Measurements from ENCODE around the gene CAPZA3. TPM values are rescaled to one million over a fixed set of nuclear protein-coding genes. Genes with fewer than 3 reads are reported as not detected.
"Not testable (repeated sequence)": the region's sequence is repeated elsewhere in the genome, so short reads cannot be mapped to it uniquely, and the experiment has no call there.

Gene CAPZA3
- total RNA-seq, 2 donors from 2014 or later, result not detected

GRCh38 chr12:18752947-18753346, 15.0 kb downstream of the CAPZA3 start:
- DNase-seq (ENCODE audit: low spot score) (no peak), ATAC-seq (ENCODE audit: insufficient number of reproducible peaks, low FRiP score, low read depth) (no peak)
- Histone ChIP-seq H3K27me3 (replicated peaks; ENCODE audit: insufficient read depth) (no peaks in the 10 kb centered on the region), H3K9me3 (no peaks in the 10 kb centered on the region), H3K4me3 (no peak overlapping the region), H3K27ac (no peak overlapping the region), H3K36me3 (no peaks in the 10 kb centered on the region), H3K4me1 (ENCODE audit: control insufficient read depth in 1 of 2, low read depth in 2 of 2) (peaks cover 0 to 4% of the 10 kb centered on the region in 2 donors)
- no peak for TF ChIP-seq CTCF (IDR thresholded peaks at IDR 0.05)

- Histone ChIP-seq H3K9me3 (no peaks in the 10 kb centered on the region), H3K27me3 (replicated peaks; ENCODE audit: insufficient read depth) (no peaks in the 10 kb centered on the region), H3K36me3 (no peaks in the 10 kb centered on the region), H3K4me3 (no peak overlapping the region), H3K27ac (no peak overlapping the region), H3K4me1 (ENCODE audit: control insufficient read depth in 1 of 2, low read depth in 2 of 2) (no peaks in the 10 kb centered on the region)
- ATAC-seq (ENCODE audit: insufficient number of reproducible peaks, low FRiP score, low read depth), result no peak
- DNase-seq (ENCODE audit: low spot score), result no peak
- no peak for TF ChIP-seq CTCF (IDR thresholded peaks at IDR 0.05)
These were observed 15.7 kb downstream of the CAPZA3 start for GRCh38 chr12:18753481-18754123.

- Histone ChIP-seq H3K27ac (no peak overlapping the region), H3K4me1 (ENCODE audit: control insufficient read depth in 1 of 2, low read depth in 2 of 2) (no peaks in the 10 kb centered on the region), H3K36me3 (no peaks in the 10 kb centered on the region), H3K27me3 (replicated peaks; ENCODE audit: insufficient read depth) (no peaks in the 10 kb centered on the region), H3K9me3 (no peaks in the 10 kb centered on the region), H3K4me3 (no peak overlapping the region)
- ATAC-seq (ENCODE audit: insufficient number of reproducible peaks, low FRiP score, low read depth) (no peak), DNase-seq (ENCODE audit: low spot score) (no peak)
- no peak for TF ChIP-seq CTCF (IDR thresholded peaks at IDR 0.05)
These were observed 16.3 kb downstream of the CAPZA3 start for GRCh38 chr12:18754124-18754707.

GRCh38 chr12:18755341-18755740, 17.4 kb downstream of the CAPZA3 start:
- no peaks in the 10 kb centered on the region for H3K27me3 ChIP-seq (replicated peaks; ENCODE audit: insufficient read depth)
- no peak for TF ChIP-seq CTCF (IDR thresholded peaks at IDR 0.05)

GRCh38 chr12:18766479-18766878, 28.6 kb downstream of the CAPZA3 start:
- not testable (repeated sequence) for H3K27me3 ChIP-seq (replicated peaks; ENCODE audit: insufficient read depth); H3K4me1 ChIP-seq (ENCODE audit: control insufficient read depth in 1 of 2, low read depth in 2 of 2); H3K4me3 ChIP-seq; H3K9me3 ChIP-seq; H3K27ac ChIP-seq; DNase-seq (ENCODE audit: low spot score); ATAC-seq (ENCODE audit: insufficient number of reproducible peaks, low FRiP score, low read depth); H3K36me3 ChIP-seq

More at GRCh38 chr12:18755341-18755740, 17.4 kb downstream of the CAPZA3 start:
- ATAC-seq (ENCODE audit: insufficient number of reproducible peaks, low FRiP score, low read depth) (no peak), DNase-seq (ENCODE audit: low spot score) (no peak)
- Histone ChIP-seq H3K4me3 (no peak overlapping the region), H3K36me3 (no peaks in the 10 kb centered on the region), H3K4me1 (ENCODE audit: control insufficient read depth in 1 of 2, low read depth in 2 of 2) (no peaks in the 10 kb centered on the region), H3K27ac (no peak overlapping the region), H3K9me3 (no peaks in the 10 kb centered on the region)
